Measurements from ENCODE around the gene FKBP9.

FKBP9 gene

GRCh38 chr7:33039257-33039902 is 82.1 kb downstream of the FKBP9 start:
- no peak for DNase-seq (ENCODE audit: insufficient read length, low spot score)
- no peak for FAIRE-seq
- no peak for TF ChIP-seq POLR2A (IDR thresholded peaks at IDR 0.05; ENCODE audit: low read depth, low read length)

DNA sequence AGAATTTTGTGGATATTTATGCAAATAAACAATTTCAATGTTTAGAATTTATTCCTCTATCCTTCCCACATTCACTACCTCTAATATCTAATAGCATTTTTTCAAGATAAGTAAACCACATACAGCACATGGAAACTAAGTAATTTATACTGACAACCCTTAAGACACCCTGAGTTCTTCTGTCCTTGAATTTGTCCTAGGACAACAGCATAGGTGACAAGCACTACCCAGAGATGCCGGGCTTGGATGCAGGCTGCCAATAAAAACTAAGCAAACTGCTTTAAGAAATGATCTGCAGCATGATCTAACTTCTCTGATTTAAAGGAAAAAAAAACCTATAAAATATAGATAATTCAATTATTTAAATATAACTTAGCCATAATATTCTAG is 82.7 kb downstream of the FKBP9 start:
- TF ChIP-seq POLR2A (IDR thresholded peaks at IDR 0.05; ENCODE audit: low read depth, low read length): no peak
- DNase-seq (ENCODE audit: insufficient read length, low spot score) (no peak), FAIRE-seq (no peak)

DNA sequence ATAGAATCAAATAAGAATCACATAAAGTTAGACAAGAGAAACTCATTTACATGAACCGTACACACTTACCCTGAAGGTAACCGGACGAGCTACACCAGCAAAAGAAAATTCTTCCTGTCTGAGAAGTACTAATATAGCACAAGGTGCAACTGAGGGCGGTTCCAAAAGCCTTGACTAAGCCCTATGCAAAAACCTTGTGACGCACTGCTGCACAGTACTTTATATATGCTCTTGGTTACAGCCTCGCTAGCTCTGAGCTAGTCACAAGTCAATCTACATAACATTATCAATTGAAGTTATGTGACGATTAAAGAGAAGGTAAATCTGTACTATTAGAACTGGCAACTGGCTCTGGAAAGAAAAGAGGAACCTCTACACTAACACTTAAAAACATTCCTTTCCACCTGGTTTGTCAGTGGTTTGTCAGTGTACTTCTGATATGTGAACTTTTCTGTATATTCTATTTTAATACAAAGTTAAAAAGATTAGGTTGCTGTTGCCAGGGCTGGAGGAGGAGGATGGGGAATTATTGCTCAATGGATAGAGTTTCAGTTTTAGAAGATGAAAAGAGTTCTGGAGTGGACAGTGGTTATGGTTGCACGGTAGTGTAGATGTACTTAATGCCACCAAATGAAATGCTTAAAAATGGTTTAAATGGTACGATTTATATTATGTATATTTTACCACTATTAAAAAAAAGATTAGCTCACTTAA is 83.7 kb downstream of the FKBP9 start:
- peak; percentile 100 for FAIRE-seq
- no peak for TF ChIP-seq POLR2A (IDR thresholded peaks at IDR 0.05; ENCODE audit: low read depth, low read length)
- peak; percentile 43 for DNase-seq (ENCODE audit: insufficient read length, low spot score)

- FAIRE-seq: peak; percentile 78
- no peak for TF ChIP-seq POLR2A (IDR thresholded peaks at IDR 0.05; ENCODE audit: low read depth, low read length)
- no peak for DNase-seq (ENCODE audit: insufficient read length, low spot score)
These were observed 84.6 kb downstream of the FKBP9 start for GRCh38 chr7:33041631-33042428.

GRCh38 chr7:33043501-33044400 is 86.5 kb downstream of the FKBP9 start:
- no peak for TF ChIP-seq POLR2A (IDR thresholded peaks at IDR 0.05; ENCODE audit: low read depth, low read length)
- no peak for DNase-seq (ENCODE audit: insufficient read length, low spot score)
- peak; percentile 88 for FAIRE-seq

- DNase-seq (ENCODE audit: insufficient read length, low spot score): no peak
- TF ChIP-seq POLR2A (IDR thresholded peaks at IDR 0.05; ENCODE audit: low read depth, low read length): no peak
- no peak for FAIRE-seq
These were observed 87.1 kb downstream of the FKBP9 start for GRCh38 chr7:33044401-33044718.

GRCh38 chr7:33044986-33045385 is 87.7 kb downstream of the FKBP9 start:
- peak; percentile 68 for FAIRE-seq
- no peak for DNase-seq (ENCODE audit: insufficient read length, low spot score)
- no peak for TF ChIP-seq POLR2A (IDR thresholded peaks at IDR 0.05; ENCODE audit: low read depth, low read length)

DNA sequence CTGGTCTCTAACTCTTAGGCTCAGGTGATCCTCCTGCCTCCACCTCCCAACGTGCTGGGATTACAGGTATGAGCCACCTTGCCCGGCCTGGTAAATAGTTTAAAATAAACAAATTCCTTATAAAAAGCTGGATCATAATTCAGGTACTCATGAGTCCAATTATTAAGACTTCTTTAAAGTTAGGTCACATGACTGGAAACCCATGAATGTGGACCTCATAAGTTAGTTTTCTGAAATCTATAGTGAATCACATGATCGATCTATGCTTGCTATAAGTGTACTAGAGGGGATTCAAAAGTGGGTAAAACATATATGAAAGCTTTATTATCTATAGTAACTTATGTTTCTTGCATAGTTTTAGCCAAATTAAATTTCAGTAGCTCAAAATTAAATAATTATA is 91.0 kb downstream of the FKBP9 start:
- DNase-seq (ENCODE audit: insufficient read length, low spot score) (no peak), FAIRE-seq (no peak)
- no peak for TF ChIP-seq POLR2A (IDR thresholded peaks at IDR 0.05; ENCODE audit: low read depth, low read length)

GRCh38 chr7:33048704-33049103 is 91.5 kb downstream of the FKBP9 start:
- DNase-seq (ENCODE audit: insufficient read length, low spot score) (no peak), FAIRE-seq (peak; percentile 41)
- no peak for TF ChIP-seq POLR2A (IDR thresholded peaks at IDR 0.05; ENCODE audit: low read depth, low read length)

DNA sequence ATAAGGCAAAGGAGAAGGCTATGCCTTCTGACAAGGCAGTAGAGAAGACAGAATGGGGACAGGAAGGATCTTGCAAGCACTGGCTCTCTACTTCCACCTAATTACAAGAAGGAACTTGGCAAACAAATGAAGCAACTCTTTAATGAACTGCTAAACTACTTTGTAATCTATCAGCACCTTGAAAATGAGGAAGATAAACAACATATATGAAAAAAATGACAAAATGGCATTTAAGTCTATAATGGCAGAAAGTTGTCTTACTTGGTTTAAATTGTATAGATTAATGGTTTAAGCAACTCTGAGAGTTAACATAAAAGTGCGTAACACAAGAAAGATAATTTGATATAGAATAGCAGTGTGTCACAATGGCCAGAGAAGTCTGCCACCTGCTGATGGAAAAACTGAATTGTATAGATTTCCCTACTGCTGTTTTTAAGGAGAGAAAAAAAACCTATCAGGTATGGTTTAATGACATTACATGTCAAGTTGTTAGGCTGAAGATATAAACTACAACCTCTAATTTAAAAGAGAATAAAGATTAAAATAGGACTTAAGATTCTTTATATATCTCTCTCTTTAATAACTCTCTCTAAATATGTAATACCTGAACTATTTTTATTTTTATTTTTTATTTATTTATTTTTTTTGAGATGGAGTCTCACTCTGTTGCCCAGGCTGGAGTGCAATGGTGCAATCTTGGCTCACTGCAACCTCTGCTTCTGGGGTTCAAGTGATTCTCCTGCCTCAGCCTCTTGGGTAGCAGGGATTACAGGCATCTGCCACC is 93.5 kb downstream of the FKBP9 start:
- peak; percentile 92 for FAIRE-seq
- no peak for DNase-seq (ENCODE audit: insufficient read length, low spot score)
- TF ChIP-seq POLR2A (IDR thresholded peaks at IDR 0.05; ENCODE audit: low read depth, low read length): no peak

DNA sequence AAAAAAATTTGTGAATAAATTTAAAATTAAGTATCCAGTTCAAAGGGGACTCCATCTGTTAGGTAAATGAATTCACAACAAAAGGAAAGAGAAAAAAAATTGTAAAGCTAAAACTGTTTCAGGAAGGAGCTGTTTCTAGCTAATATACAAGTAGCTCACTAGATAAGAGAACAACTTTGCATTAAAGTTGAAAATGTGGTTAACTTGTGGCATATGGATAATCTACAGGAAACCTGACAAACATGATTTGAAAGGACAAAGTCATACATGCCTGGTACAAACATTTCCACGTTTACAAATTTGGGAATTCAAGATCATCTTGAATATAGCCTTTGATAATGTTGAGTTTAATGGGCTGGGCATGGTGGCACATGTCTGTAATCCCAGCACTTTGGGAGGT is 96.5 kb downstream of the FKBP9 start:
- DNase-seq (ENCODE audit: insufficient read length, low spot score): no peak
- FAIRE-seq: no peak
- no peak for TF ChIP-seq POLR2A (IDR thresholded peaks at IDR 0.05; ENCODE audit: low read depth, low read length)

GRCh38 chr7:33054261-33054964 is 97.2 kb downstream of the FKBP9 start:
- FAIRE-seq (peak; percentile 30), DNase-seq (ENCODE audit: insufficient read length, low spot score) (peak; percentile 37)
- no peak for TF ChIP-seq POLR2A (IDR thresholded peaks at IDR 0.05; ENCODE audit: low read depth, low read length)
